ENCODE data around the gene CDH26.

- no peak for TF ChIP-seq TCF12 (IDR thresholded peaks at IDR 0.05; ENCODE audit: low read depth)
- TF ChIP-seq FOXM1 (IDR thresholded peaks at IDR 0.05; ENCODE audit: borderline replicate concordance, low read depth) = no peak
- TF ChIP-seq TAF1 (IDR thresholded peaks at IDR 0.05; ENCODE audit: low read depth) = no peak
- TF ChIP-seq EP300 (IDR thresholded peaks at IDR 0.05; ENCODE audit: borderline replicate concordance) = no peak
- TF ChIP-seq REST (IDR thresholded peaks at IDR 0.05; ENCODE audit: low read depth) = no peak
- no peak for TF ChIP-seq CEBPB (IDR thresholded peaks at IDR 0.05)
- no peak for TF ChIP-seq NFIC (IDR thresholded peaks at IDR 0.05)
- no peak for TF ChIP-seq TEAD4 (IDR thresholded peaks at IDR 0.05)
- TF ChIP-seq CREB1 (IDR thresholded peaks at IDR 0.05; ENCODE audit: low read depth) = no peak
- TF ChIP-seq RAD21 (IDR thresholded peaks at IDR 0.05; ENCODE audit: low read depth) = no peak
- no peak for TF ChIP-seq ZBTB7A (IDR thresholded peaks at IDR 0.05; ENCODE audit: low read depth)
Observed at GRCh38 chr20:59939879-59940128, 18.4 kb upstream of the CDH26 start.

Measured in Ishikawa (cell line).